ENCODE results near the gene CPTP. TPM values are rescaled to one million over a fixed set of nuclear protein-coding genes. Genes with fewer than 3 reads are reported as not detected.

CPTP gene
- total and polyA plus RNA-seq, 2 of the 13 experiments (the other 11 are each of a cell fraction or from before 2014, with no cell fraction given): 5.5 to 9.3 TPM

DNA sequence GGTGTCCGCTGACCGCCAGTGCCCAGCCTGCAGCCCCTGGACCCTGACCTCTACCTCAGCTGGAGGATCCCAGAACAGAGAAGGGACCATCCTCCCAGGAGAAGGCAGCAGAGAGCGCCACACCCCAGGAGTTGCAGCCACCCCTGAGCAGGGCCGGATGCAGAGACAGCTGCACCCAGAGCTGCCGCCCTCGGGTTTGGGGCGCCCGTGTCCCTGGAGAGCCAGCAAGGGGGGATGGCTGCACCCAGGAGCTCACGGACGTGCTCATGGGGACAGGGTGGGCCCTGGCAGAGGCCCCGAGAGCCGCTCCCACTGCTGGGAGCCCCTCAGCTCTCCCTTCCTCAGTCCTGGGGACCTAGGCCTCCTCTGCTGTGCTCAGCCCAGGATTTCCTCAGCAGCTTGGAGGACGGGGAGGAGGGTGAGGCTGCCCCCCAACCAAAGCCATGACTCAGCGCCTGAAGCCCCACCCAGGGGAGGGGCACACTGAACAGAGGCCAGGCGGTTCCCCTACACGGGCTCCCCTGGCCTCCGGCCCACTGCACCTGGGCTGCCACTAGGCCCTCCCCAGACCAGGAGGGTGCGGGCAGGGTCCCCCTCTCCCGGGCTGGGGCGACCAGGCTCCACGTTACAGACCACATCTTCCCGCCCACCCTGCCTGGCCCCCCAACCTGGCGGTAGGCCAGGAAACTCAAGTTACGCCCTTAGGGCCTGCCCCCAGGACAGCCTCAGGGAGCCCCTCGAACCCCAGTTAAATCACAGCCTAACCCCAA lies 19.1 kb upstream of the CPTP start:
- POLR2A ChIA-PET: interaction anchor here (0.5 to 2.0 kb wide), 10 partner anchors 11 to 181 kb away, joined by 3 to 11 read pairs (median 4); partner anchors contain the start of genes AURKAIP1, TAS1R3 and UBE2J2
- FAIRE-seq (no peak), ATAC-seq (peak; percentile 45)
- TF ChIP-seq GMEB1 (CRISPR knock-in tag; IDR thresholded peaks at IDR 0.05; ENCODE audit: borderline replicate concordance) (no peak), ZNF761 (CRISPR knock-in tag; conservative IDR thresholded peaks at IDR 0.05) (no peak), RNF2 (conservative IDR thresholded peaks at IDR 0.05; ENCODE audit: low read depth) (no peak), FOXA3 (CRISPR knock-in tag; IDR thresholded peaks at IDR 0.05) (no peak), XRCC5 (optimal IDR thresholded peaks at IDR 0.05; ENCODE audit: low read length) (no peak), KLF11 (CRISPR knock-in tag; IDR thresholded peaks at IDR 0.05) (no peak), MIER2 (CRISPR knock-in tag; IDR thresholded peaks at IDR 0.05) (no peak), KLF16 (CRISPR knock-in tag; IDR thresholded peaks at IDR 0.05) (no peak), TCF7L2 (IDR thresholded peaks at IDR 0.05; ENCODE audit: low read depth, low read length) (no peak), ZNF354B (CRISPR knock-in tag; IDR thresholded peaks at IDR 0.05) (no peak), ZNF775 (CRISPR knock-in tag; IDR thresholded peaks at IDR 0.05; ENCODE audit: borderline replicate concordance) (no peak), KMT2B (CRISPR knock-in tag; IDR thresholded peaks at IDR 0.05) (no peak), NR1H2 (CRISPR knock-in tag; IDR thresholded peaks at IDR 0.05; ENCODE audit: borderline replicate concordance, low read depth) (no peak), ZNF484 (CRISPR knock-in tag; IDR thresholded peaks at IDR 0.05; ENCODE audit: borderline replicate concordance, low read depth) (no peak), POLR2A (IDR thresholded peaks at IDR 0.05; ENCODE audit: insufficient read depth in 1 of 2, low read depth in 2 of 2, low read length in 2 of 2) (0 out of 4 replicates have a peak, but pooled peaks of 1 of the 2 experiments have one; percentile 30), FOXC1 (CRISPR knock-in tag; IDR thresholded peaks at IDR 0.05; ENCODE audit: borderline replicate concordance) (0 out of 2 replicates have a peak, but pooled peaks have one; percentile 2), ZNF207 (IDR thresholded peaks at IDR 0.05; ENCODE audit: borderline replicate concordance) (no peak), ZSCAN31 (CRISPR knock-in tag; IDR thresholded peaks at IDR 0.05; ENCODE audit: low read depth) (peak; percentile 34; the same call in 1 of the 2 replicates), NONO (IDR thresholded peaks at IDR 0.05) (no peak), NONO (CRISPR knock-in tag; conservative IDR thresholded peaks at IDR 0.05) (peak; percentile 57; the same call in 1 of the 2 replicates)
- TF ChIP-seq, protein P1, sequence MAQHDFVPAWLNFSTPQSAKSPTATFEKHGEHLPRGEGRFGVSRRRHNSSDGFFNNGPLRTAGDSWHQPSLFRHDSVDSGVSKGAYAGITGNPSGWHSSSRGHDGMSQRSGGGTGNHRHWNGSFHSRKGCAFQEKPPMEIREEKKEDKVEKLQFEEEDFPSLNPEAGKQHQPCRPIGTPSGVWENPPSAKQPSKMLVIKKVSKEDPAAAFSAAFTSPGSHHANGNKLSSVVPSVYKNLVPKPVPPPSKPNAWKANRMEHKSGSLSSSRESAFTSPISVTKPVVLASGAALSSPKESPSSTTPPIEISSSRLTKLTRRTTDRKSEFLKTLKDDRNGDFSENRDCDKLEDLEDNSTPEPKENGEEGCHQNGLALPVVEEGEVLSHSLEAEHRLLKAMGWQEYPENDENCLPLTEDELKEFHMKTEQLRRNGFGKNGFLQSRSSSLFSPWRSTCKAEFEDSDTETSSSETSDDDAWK (CRISPR knock-in tag; IDR thresholded peaks at IDR 0.05): no peak
- TF ChIP-seq, protein P2, sequence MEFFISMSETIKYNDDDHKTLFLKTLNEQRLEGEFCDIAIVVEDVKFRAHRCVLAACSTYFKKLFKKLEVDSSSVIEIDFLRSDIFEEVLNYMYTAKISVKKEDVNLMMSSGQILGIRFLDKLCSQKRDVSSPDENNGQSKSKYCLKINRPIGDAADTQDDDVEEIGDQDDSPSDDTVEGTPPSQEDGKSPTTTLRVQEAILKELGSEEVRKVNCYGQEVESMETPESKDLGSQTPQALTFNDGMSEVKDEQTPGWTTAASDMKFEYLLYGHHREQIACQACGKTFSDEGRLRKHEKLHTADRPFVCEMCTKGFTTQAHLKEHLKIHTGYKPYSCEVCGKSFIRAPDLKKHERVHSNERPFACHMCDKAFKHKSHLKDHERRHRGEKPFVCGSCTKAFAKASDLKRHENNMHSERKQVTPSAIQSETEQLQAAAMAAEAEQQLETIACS (CRISPR knock-in tag; IDR thresholded peaks at IDR 0.05): no peak

More for the DNA sequence above, 19.1 kb upstream of the CPTP start:
- in situ Hi-C loops (cut with HindIII; ENCODE audit: extremely low pct_ligation_motif_present, low pct_unique_long_range_greater_than_20kb) (no loop called here), intact Hi-C loops (cut with micrococcal nuclease; ENCODE audit: unreplicated experiment) (no loop called here)
- no peaks in the 10 kb centered on the region for H3K9me3 ChIP-seq (ENCODE audit: low read length)
- H3K4me1 ChIP-seq (ENCODE audit: insufficient read depth, low read length): peaks cover 41% of the 10 kb centered on the region
- H3K79me2 ChIP-seq (ENCODE audit: insufficient read depth, low read length): peaks cover 15% of the 10 kb centered on the region
- H3K4me3 ChIP-seq (replicated peaks in 1 of 3; ENCODE audit: insufficient read depth in 1 of 3, low read depth in 2 of 3, low read length in 3 of 3): peak overlapping the region; percentile 77 to 93 (median 91)
- BruUV-seq (replicated peaks): TSS peak; percentile 52
- no peaks in the 10 kb centered on the region; the same call in 1 of the 2 replicates for H4K20me1 ChIP-seq (ENCODE audit: insufficient read depth, low read length)
- H3K27ac ChIP-seq (ENCODE audit: extremely low read length, insufficient read depth, low read length): peak overlapping the region; percentile 79
- no peak overlapping the region for H2AFZ ChIP-seq (ENCODE audit: low read length)
- 5% methylated on average over 10 of the region's 25 CpGs for WGBS (ENCODE audit: low lambda C conversion rate)
- no peaks in the 10 kb centered on the region for H3K27me3 ChIP-seq (ENCODE audit: control insufficient read depth in 1 of 2, insufficient read depth in 2 of 2, low read length in 2 of 2)
- H3K4me2 ChIP-seq (ENCODE audit: low read depth, low read length): peak overlapping the region; percentile 98
- H3K9ac ChIP-seq (ENCODE audit: insufficient read depth, low read depth, low read length): peak overlapping the region; percentile 88
- CTCF ChIA-PET (ENCODE audit: low intra/inter-chr PET ratio, low total read pairs): no interaction called here
- DNase-seq (ENCODE audit: low spot score): peak; percentile 74
- H3K36me3 ChIP-seq (replicated peaks in 1 of 2; ENCODE audit: control insufficient read depth in 1 of 2, insufficient read depth in 2 of 2, low read length in 2 of 2): peaks cover 2 to 8% of the 10 kb centered on the region in 2 experiments; a peak in 1 of 5 replicates
